ENCODE measurements around the gene CSTB.

DNA sequence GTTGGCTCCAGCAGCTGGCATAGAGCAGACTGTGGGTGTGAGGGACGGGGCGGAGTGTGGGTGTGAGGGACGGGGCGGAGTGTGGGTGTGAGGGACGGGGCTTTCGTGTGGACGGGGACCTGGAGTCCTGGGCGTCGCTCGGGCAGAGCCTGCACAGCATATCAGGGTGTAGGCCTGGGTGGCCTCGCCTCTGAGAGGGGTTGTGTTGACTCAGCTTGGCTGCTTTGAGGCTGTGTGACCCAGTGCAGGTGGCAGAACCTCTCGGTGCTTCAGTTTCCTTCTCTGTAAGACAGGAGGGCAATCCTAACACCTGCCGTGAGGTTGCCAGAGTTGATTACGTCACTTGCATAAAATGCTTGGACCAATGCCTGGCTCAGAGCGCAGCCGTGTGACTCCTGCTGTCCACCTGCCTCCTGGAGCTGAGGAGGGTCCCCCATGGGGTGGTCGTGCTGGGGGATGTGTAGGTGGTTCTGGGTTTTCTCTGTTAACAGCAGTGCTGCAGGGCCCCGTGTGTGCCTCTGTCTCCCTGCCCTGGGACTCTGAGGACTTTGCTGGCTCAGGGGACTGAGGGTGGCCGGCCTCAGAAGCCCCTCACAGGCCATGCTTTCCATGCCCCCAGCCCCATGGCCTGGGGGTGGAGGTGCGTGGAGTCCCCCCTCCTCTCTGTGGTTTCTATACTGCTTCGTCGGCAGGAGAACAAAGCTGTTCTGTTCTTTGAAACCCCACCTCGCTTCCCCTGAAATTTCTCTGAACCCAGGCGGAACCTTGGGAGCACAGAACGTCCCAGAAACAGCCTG is 41.8 kb downstream of the CSTB start:
- TF ChIP-seq TAF1 (IDR thresholded peaks at IDR 0.05; ENCODE audit: borderline replicate concordance, insufficient read depth, low read length) (no peak), POLR2AphosphoS5 (IDR thresholded peaks at IDR 0.05; ENCODE audit: low read depth, low read length) (no peak)
